Uterus (tissue), 2 donors: ENCODE results near the gene TXNL4A.

Experiments
- CTCF ChIP-seq, 4 experiments: fragments of 200-600 bp in 2 of 4; fragments of 450-650 bp in 2 of 4; sonication (generic) in 2 of 4; IDR thresholded peaks; one replicate each; pipeline ENCODE4 v1.5.1; 2016 to 2019; ENCODE audit warnings: antibody characterized with exemption in 4 of 4, mild to moderate bottlenecking in 2 of 4, moderate library complexity in 1 of 4
- POLR2A ChIP-seq, 2 donors: fragments of 450-650 bp; IDR thresholded peaks; one replicate each; pipeline ENCODE4 v1.6.1; 2016; ENCODE audit warnings: antibody characterized with exemption in 2 of 2, mild to moderate bottlenecking in 1 of 2, moderate library complexity in 1 of 2

GRCh38 chr18:80022613-80023012, 34.2 kb upstream of the TXNL4A start:
- TF ChIP-seq CTCF (IDR thresholded peaks at IDR 0.05) (no peak), POLR2A (IDR thresholded peaks at IDR 0.05) (no peak)
